ENCODE measurements around the gene VAT1L.

- TF ChIP-seq CTCF (IDR thresholded peaks at IDR 0.05) (no peak), POLR2A (IDR thresholded peaks at IDR 0.05) (no peak)
Observed at GRCh38 chr16:77995843-77996455, 207.6 kb downstream of the VAT1L start.

All from adrenal gland (tissue), 5 donors.